Large intestine (tissue), 3 donors: ENCODE data around the gene RAB14. TPM values are rescaled to one million over a fixed set of nuclear protein-coding genes. Genes with fewer than 3 reads are reported as not detected.
A peak's percentile ranks its signal among the peaks of the same experiment; 100 is the strongest.
"Not testable (repeated sequence)": the region's sequence is repeated elsewhere in the genome, so short reads cannot be mapped to it uniquely, and the experiment has no call there.

Experiments used
- DNase-seq, 2 donors: peaks; one replicate each; pipeline versions ENCODE4 v3.0.0 to v3.0.0-alpha.2; 2013
- H3K27ac ChIP-seq: one replicate; pipeline ENCODE4 v1.5.1; 2013; ENCODE audit warnings: low read length
- H3K27me3 ChIP-seq: 2 replicates; pipeline ENCODE4 v1.6.1; 2013; ENCODE audit warnings: low read length; ENCODE audit not compliant: control insufficient read depth, insufficient read depth
- H3K36me3 ChIP-seq: 2 replicates; pipeline ENCODE4 v1.6.1; 2013; ENCODE audit warnings: low read length; ENCODE audit not compliant: control insufficient read depth, insufficient read depth
- H3K4me1 ChIP-seq: one replicate; pipeline ENCODE4 v1.6.1; 2013; ENCODE audit warnings: low read length; ENCODE audit not compliant: control insufficient read depth, insufficient read depth
- H3K4me3 ChIP-seq: one replicate; pipeline ENCODE4 v1.5.1; 2013; ENCODE audit warnings: low read length
- H3K9me3 ChIP-seq: one replicate; pipeline ENCODE4 v1.6.1; 2013; ENCODE audit warnings: mild to moderate bottlenecking, low read depth, low read length, moderate library complexity; ENCODE audit not compliant: control insufficient read depth
- WGBS: methylation state at CpG from one replicate; pipeline ENCODE4 v1.1.5; 2013; ENCODE audit warnings: low lambda C conversion rate; ENCODE audit not compliant: insufficient coverage; 5-methylcytosine and 5-hydroxymethylcytosine counted together
- polyA plus RNA-seq: library from polyadenylated mRNA; unstranded; fragments of 120-200 nt; gene quantifications from one replicate; pipeline ENCODE4 v1.2.1, GENCODE V29; 2013

Gene RAB14
- polyA plus RNA-seq, 1 donor = 66.2 TPM

DNA sequence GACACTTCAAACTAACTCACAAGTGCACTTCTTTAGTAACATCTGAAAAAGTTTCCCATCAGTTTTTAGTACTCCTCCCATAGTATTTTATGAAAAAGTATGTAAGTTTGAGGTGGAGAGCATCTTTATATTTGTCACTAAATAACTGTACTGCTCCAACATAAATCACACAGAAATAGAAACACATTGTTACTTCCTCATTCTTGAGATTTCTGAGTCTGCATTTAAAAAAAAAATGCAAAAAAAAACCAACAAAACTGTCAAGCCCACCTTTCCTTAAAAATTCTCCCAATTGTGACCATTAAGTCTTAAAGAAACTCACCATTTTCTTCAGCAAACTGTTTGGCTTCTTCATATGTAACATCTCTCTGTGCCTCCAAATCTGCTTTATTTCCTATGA lies 18.7 kb downstream of the RAB14 start:
- peaks cover 21% of the 10 kb centered on the region for H3K4me1 ChIP-seq
- H3K36me3 ChIP-seq = peaks cover 25% of the 10 kb centered on the region
- H3K4me3 ChIP-seq = no peak overlapping the region
- no peak for DNase-seq
- peak overlapping the region; percentile 10 for H3K27ac ChIP-seq
- no peaks in the 10 kb centered on the region for H3K27me3 ChIP-seq
- H3K9me3 ChIP-seq = no peaks in the 10 kb centered on the region

DNA sequence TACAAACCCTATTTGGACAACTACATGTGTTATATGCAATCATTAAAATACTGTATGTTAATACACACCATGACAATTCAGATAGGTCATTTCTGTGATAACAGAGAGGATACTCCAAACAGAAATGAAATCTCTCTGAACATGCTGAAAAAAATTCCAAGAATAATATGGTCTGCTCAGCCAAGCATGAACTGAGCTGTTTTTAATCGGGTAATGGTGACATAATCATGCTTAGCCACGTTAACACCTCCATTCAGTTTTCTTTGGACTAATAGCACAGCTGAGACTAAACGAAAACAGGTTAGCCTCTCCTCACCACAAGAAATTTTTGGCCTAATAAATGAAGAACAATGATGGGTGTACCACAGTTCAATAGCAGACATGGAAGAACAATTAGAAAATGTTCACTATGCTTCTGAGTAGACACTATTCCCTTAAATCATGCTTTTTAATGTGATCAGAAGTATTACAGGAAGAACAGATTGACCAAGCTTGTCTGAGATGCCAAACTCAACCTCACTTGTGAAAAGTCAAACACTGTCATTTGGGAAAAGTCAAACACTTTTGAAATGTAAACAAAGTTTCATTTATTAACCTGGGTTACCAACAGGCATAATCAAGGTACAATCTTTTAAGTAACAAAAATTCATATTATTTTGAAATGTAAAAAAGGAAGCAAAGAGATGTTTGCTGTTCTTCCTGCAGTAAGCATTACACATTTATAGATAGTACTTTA lies 19.4 kb downstream of the RAB14 start:
- H3K4me3 ChIP-seq = no peak overlapping the region
- no peaks in the 10 kb centered on the region for H3K27me3 ChIP-seq
- H3K4me1 ChIP-seq = peaks cover 21% of the 10 kb centered on the region
- H3K36me3 ChIP-seq = peaks cover 25% of the 10 kb centered on the region
- DNase-seq = no peak
- no peak overlapping the region for H3K27ac ChIP-seq
- H3K9me3 ChIP-seq = no peaks in the 10 kb centered on the region
- no CpG with 5 or more reads among the region's 3 CpGs for WGBS

DNA sequence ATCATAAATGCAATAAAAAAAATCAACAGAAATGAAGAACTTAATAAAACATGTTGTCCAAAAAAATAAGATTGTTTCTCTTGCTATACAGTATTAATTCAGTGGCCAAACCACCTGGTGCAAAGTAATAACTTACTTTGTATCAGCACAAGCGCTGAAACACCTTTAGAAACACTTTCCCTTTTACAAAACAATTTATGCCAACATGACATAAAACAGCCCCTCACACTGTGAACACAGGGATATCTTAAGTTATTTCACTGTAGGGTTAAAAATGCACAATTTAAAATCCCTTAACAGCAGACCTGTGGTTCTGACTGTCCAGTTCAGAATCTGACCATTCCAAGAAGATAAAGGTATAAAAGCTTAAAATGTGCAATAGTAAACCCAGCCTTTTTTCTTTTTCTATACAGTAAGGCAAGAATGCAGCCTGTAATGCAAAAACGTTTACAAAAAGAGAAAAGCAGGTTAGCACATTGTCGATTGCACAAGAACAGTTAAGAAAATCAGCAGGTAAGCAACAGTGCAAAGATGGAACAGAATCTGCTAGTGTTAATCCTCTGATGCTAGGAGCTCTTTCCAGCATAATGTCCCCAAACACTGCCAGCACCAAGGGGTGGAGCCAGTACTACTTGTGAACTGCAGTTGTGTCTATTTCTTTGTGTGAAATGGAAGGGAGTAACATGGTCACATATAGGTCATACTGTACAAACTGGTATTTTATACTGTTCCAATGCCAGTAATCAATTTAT lies 21.6 kb downstream of the RAB14 start:
- peaks cover 25% of the 10 kb centered on the region for H3K36me3 ChIP-seq
- no peak overlapping the region for H3K4me3 ChIP-seq
- no peaks in the 10 kb centered on the region for H3K27me3 ChIP-seq
- WGBS = 100% methylated on average over 1 of the region's 3 CpGs
- H3K9me3 ChIP-seq = no peaks in the 10 kb centered on the region
- no peak overlapping the region for H3K27ac ChIP-seq
- DNase-seq = peak in 1 of 2 donors; percentile 10
- peaks cover 28% of the 10 kb centered on the region for H3K4me1 ChIP-seq

DNA sequence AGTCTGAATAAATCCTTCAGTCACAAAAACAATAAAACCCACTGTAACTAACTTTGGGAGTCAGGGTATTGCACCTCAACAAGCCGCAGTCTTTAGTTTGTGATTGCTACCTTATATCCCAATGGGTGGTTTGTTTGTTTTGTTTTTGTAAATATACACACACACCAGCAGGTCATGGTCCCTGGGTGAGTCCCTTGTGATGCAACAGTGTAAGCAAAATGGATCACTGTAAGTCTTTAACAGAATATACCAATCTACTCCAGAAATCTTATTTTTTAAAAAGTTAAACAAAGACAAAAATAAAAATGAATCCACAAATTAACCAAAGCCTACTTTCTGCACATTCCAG lies 22.3 kb downstream of the RAB14 start:
- not testable (repeated sequence) for H3K27me3 ChIP-seq, H3K9me3 ChIP-seq, H3K4me3 ChIP-seq, DNase-seq
- Histone ChIP-seq H3K36me3 (peaks cover 25% of the 10 kb centered on the region), H3K27ac (peak overlapping the region; percentile 76), H3K4me1 (peaks cover 28% of the 10 kb centered on the region)
- WGBS = no CpG with 5 or more reads among the region's 1 CpG

DNA sequence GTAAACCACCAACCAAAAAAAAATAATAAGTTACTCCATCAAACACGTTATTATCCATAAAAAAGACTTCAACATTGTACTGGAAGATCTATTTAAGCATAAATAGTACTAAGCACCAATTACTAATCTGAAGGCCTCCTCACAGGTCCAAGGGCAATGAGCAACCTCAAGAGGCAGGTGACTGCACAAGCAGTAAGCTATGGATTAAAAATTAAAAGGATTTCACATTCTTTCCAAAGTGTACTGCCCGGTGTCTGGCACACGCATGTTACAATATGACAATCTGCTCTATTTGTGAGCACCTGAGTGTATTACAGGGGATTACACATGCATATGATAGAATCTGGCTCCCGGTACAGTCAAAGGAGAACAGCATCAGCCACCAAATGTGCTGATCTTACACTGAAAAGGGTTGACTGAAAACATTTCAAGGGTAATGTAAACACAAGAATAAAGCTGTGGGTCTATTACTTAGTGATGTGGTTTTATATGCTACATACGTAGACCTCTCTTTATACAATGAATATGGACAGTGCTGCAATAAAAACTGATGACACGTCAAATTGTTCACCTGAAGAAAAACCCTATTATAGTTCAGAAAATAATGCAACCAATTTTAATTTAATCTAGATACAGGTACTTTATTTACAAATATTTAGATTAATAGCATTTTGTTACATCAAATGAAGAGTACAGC lies 22.8 kb downstream of the RAB14 start:
- no peaks in the 10 kb centered on the region for H3K9me3 ChIP-seq
- H3K4me1 ChIP-seq = peaks cover 26% of the 10 kb centered on the region
- H3K27me3 ChIP-seq = no peaks in the 10 kb centered on the region
- DNase-seq = peak; percentile 74 to 87
- H3K27ac ChIP-seq = peak overlapping the region; percentile 76
- WGBS = 28% methylated on average over 3 of the region's 6 CpGs
- H3K36me3 ChIP-seq = peaks cover 27% of the 10 kb centered on the region
- H3K4me3 ChIP-seq = no peak overlapping the region

DNA sequence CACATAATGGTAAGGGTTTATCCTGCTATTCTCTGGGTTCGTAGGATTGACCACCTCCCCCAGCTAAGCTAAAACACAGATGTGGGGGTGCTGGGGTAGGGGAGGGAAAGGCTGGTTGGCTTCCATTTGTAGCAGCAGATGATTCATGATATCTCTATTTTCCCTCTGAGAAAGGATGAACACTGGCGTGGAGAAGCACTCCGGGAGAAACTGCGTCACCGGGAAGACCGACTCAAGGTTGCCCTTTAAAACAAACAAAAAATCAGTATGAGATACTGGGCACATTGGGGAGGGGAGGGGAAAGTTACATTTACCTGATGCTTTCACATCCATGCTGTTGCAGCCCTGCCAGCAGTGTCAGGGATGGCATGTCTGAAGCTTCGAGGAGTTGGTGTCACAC lies 28.2 kb downstream of the RAB14 start:
- DNase-seq = no peak
- no peak overlapping the region for H3K27ac ChIP-seq
- H3K9me3 ChIP-seq = no peaks in the 10 kb centered on the region
- no peak overlapping the region for H3K4me3 ChIP-seq
- peaks cover 10% of the 10 kb centered on the region for H3K4me1 ChIP-seq
- no CpG with 5 or more reads among the region's 7 CpGs for WGBS
- peaks cover 53% of the 10 kb centered on the region for H3K36me3 ChIP-seq
- no peaks in the 10 kb centered on the region for H3K27me3 ChIP-seq

DNA sequence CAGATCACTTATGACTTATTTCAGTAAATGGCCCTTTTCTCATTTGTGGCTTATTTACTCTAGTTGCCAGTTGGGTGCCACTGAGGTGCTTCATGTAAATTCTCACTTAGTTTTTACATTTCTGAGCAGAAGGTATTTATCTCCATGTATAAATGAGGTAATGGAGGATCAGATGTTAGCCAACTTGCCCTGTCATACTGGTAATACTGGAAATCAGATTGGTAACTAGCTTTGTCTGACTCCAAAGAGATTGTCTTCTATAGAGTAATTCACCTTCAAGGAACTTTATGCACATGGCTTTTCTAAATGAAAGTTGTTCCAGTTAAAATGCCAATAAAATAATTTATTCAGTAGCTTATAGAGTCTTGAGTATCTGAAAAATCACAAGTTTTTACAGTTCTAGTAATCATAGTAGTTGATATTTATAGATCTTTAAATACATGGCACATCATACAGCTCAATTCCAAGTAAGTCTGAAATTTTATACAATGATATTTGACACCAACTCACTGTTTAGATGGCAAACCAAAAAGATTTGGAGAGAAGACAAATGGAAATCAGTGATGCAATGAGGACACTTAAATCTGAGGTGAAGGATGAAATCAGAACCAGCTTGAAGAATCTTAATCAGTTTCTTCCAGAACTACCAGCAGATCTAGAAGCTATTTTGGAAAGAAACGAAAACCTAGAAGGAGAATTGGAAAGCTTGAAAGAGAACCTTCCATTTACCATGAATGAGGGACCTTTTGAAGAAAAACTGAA lies 28.8 kb downstream of the RAB14 start:
- Histone ChIP-seq H3K36me3 (peaks cover 58% of the 10 kb centered on the region), H3K9me3 (no peaks in the 10 kb centered on the region), H3K4me3 (no peak overlapping the region), H3K27me3 (no peaks in the 10 kb centered on the region), H3K27ac (no peak overlapping the region), H3K4me1 (peaks cover 7% of the 10 kb centered on the region)
- no CpG with 5 or more reads among the region's 1 CpG for WGBS
- no peak for DNase-seq

DNA sequence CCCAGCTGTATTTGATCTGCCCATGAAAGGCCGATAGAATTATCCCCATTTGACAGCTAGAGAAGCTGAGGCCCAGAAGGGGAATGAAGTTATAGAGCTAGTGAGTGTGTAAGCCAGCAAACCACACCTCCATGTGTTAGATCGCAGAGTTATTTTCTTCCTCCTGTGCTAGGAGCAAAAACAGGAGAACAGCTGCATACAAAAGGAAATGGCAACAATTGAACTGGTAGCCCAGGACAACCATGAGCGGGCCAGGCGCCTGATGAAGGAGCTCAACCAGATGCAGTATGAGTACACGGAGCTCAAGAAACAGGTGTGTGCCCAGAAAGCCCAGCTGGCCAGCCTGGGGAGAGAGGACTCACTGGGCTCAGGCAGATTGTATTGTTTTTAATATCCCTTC lies 30.4 kb downstream of the RAB14 start:
- Histone ChIP-seq H3K4me1 (peaks cover 3% of the 10 kb centered on the region), H3K36me3 (peaks cover 62% of the 10 kb centered on the region), H3K27me3 (no peaks in the 10 kb centered on the region), H3K27ac (no peak overlapping the region), H3K9me3 (no peaks in the 10 kb centered on the region), H3K4me3 (no peak overlapping the region)
- WGBS = no CpG with 5 or more reads among the region's 5 CpGs
- DNase-seq = no peak

DNA sequence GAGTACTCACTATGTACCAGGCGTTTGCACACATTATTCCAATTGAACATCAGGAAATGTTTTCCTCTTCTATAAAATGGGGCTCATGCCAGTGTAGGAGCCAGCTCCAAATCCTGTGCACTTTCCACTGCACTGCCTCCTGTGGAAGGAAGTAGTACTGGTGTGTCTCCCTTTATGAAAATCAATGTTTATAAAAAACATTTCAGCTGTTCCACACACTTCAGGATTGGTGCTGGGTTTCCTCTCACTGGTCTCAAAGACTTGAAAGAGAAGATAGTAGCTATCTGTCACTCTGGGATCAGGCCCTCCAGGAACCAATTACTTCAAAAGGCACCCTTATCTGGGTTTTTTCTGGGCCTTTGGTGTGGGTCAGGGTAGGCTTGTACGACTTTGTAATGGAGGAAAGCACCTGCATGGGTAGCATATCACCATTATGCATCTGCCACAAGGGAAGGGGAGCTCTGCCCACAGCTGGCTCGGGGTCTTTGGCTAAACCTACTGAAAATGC lies 32.5 kb downstream of the RAB14 start:
- no peak overlapping the region for H3K4me3 ChIP-seq
- H3K27ac ChIP-seq = no peak overlapping the region
- H3K4me1 ChIP-seq = no peaks in the 10 kb centered on the region
- H3K27me3 ChIP-seq = no peaks in the 10 kb centered on the region
- H3K9me3 ChIP-seq = no peaks in the 10 kb centered on the region
- no CpG with 5 or more reads among the region's 3 CpGs for WGBS
- DNase-seq = no peak
- peaks cover 63% of the 10 kb centered on the region for H3K36me3 ChIP-seq

DNA sequence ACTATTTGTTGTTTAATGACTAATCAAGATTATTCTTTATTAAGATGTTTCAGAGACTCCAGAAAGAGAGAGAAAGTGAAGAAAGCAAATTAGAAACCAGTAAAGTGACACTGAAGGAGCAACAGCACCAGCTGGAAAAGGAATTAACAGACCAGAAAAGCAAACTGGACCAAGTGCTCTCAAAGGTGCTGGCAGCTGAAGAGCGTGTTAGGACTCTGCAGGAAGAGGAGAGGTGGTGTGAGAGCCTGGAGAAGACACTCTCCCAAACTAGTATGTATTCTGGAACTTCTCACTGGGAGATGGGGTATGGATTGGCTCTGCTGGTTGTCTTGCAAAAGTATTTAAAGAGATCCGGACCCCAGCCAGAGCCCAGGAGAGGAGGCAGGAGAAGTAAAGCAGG lies 33.6 kb downstream of the RAB14 start:
- H3K36me3 ChIP-seq = peaks cover 55% of the 10 kb centered on the region

More for the DNA sequence above, 33.6 kb downstream of the RAB14 start:
- no peaks in the 10 kb centered on the region for H3K9me3 ChIP-seq
- H3K4me1 ChIP-seq = no peaks in the 10 kb centered on the region
- H3K27ac ChIP-seq = no peak overlapping the region
- WGBS = 100% methylated on average over 1 of the region's 2 CpGs
- H3K4me3 ChIP-seq = no peak overlapping the region
- no peak for DNase-seq
- no peaks in the 10 kb centered on the region for H3K27me3 ChIP-seq
